Endothelial cell of umbilical vein (primary cell): Measurements from ENCODE around the gene RDH13. TPM values are rescaled to one million over a fixed set of nuclear protein-coding genes. Genes with fewer than 3 reads are reported as not detected.

ENCODE experiments used
- BruUV-seq: library from RNA; stranded (reverse); fragments of 400-500 nt; replicated peaks from 2 replicates; lab custom pipeline; 2021; lab: Mats Ljungman, UMichigan
- CTCF ChIA-PET: fragments of 300-600, 350-600 bp; sonication (Branson Sonifier 250); formaldehyde crosslinking; loops from one replicate; lab custom pipeline; 2021; ENCODE audit warnings: antibody characterized with exemption, inconsistent platforms; lab: Charles Lee
- POLR2A ChIA-PET: fragments of 300-600, 350-600 bp; sonication (Branson Sonifier 250); formaldehyde crosslinking; loops from one replicate; lab custom pipeline; 2021; ENCODE audit warnings: antibody characterized with exemption, inconsistent platforms; lab: Charles Lee
- DNase-seq: peaks from one replicate; pipeline ENCODE4 v3.0.0-alpha.2; 2011; ENCODE audit warnings: low read depth, low spot score
- FAIRE-seq: peaks from 2 replicates; lab custom pipeline; 2011; peaks lifted over from hg19 to GRCh38; lab: Jason Lieb, UNC
- H2AFZ ChIP-seq: 2 replicates; pipeline ENCODE4 v1.6.0; 2012; ENCODE audit warnings: low read depth, low read length, control low read depth, inconsistent platforms
- H3K27ac ChIP-seq: 2 replicates; pipeline ENCODE4 v1.5.1; 2011; ENCODE audit warnings: low read depth, mild to moderate bottlenecking, control low read depth, low read length, moderate library complexity; ENCODE audit not compliant: insufficient read depth
- H3K27me3 ChIP-seq, 2 experiments: 2 replicates each; pipeline versions ENCODE4 v1.6.0 to v1.6.1; 2011; ENCODE audit warnings: low read length in 2 of 2, mixed read lengths in 1 of 2; ENCODE audit not compliant: control insufficient read depth in 2 of 2, insufficient read depth in 2 of 2
- H3K36me3 ChIP-seq, 2 experiments: 2 replicates in 1 of 2; 3 replicates in 1 of 2; pipeline ENCODE4 v1.5.1; 2011; ENCODE audit warnings: low read length in 2 of 2, mild to moderate bottlenecking in 1 of 2, moderate library complexity in 1 of 2; ENCODE audit not compliant: control insufficient read depth in 2 of 2, insufficient read depth in 2 of 2; ENCODE audit errors: extremely low read depth in 1 of 2
- H3K4me1 ChIP-seq: 3 replicates; pipeline ENCODE4 v1.5.1; 2011; ENCODE audit warnings: mild to moderate bottlenecking, low read length; ENCODE audit not compliant: control insufficient read depth, insufficient read depth; ENCODE audit errors: extremely low read depth
- H3K4me2 ChIP-seq: 2 replicates; pipeline ENCODE4 v1.6.1; 2011; ENCODE audit warnings: low read length, control low read depth, mixed read lengths; ENCODE audit not compliant: insufficient read depth
- H3K4me3 ChIP-seq, 3 experiments: fragments of 200-600 bp in 1 of 3; sonication (generic), shearing (Covaris generic) in 1 of 3; replicated peaks in 1 of 3; 2 replicates each; pipeline ENCODE4 v1.5.1; 2011 to 2016; ENCODE audit warnings: control low read depth in 3 of 3, low read length in 3 of 3, mild to moderate bottlenecking in 2 of 3, inconsistent platforms in 1 of 3, low read depth in 1 of 3, moderate library complexity in 1 of 3; ENCODE audit not compliant: insufficient read depth in 1 of 3
- H3K79me2 ChIP-seq: 2 replicates; pipeline ENCODE4 v1.6.0; 2012; ENCODE audit warnings: low read length, inconsistent platforms; ENCODE audit not compliant: control insufficient read depth, insufficient read depth
- H3K9ac ChIP-seq: replicated peaks from 2 replicates; pipeline ENCODE3; 2011; ENCODE audit warnings: low read length, control low read depth; ENCODE audit not compliant: insufficient read depth; ENCODE audit errors: extremely low read depth
- H3K9me1 ChIP-seq: replicated peaks from 3 replicates; pipeline ENCODE4 v1.6.0; 2011; ENCODE audit warnings: mild to moderate bottlenecking, low read length; ENCODE audit not compliant: control insufficient read depth, insufficient read depth; ENCODE audit errors: extremely low read depth
- H3K9me3 ChIP-seq: replicated peaks from 2 replicates; pipeline ENCODE4 v1.5.1; 2012; ENCODE audit warnings: low read length, inconsistent platforms; ENCODE audit not compliant: control insufficient read depth, insufficient read depth
- H4K20me1 ChIP-seq: replicated peaks from 2 replicates; pipeline ENCODE3; 2011; ENCODE audit warnings: mild to moderate bottlenecking, low read length; ENCODE audit not compliant: control insufficient read depth, insufficient read depth; ENCODE audit errors: extremely low read depth
- EZH2 ChIP-seq: IDR thresholded peaks from 2 replicates; pipeline ENCODE4 v1.6.1; 2012; ENCODE audit warnings: borderline replicate concordance, low read depth, mild to moderate bottlenecking, moderate library complexity, low read length, inconsistent platforms; ENCODE audit not compliant: severe bottlenecking
- FOS ChIP-seq: IDR thresholded peaks from 2 replicates; pipeline ENCODE4 v1.6.1; 2011; ENCODE audit warnings: mild to moderate bottlenecking, low read length, moderate library complexity, borderline replicate concordance; ENCODE audit not compliant: insufficient read depth
- GATA2 ChIP-seq: IDR thresholded peaks from 2 replicates; pipeline ENCODE4 v1.7.0; 2011; ENCODE audit warnings: low read depth, mild to moderate bottlenecking, moderate library complexity, mixed read lengths, low read length; ENCODE audit not compliant: insufficient read length, insufficient read depth
- JUN ChIP-seq: IDR thresholded peaks from 2 replicates; pipeline ENCODE4 v1.6.1; 2011; ENCODE audit warnings: borderline replicate concordance, low read depth; ENCODE audit not compliant: insufficient read length, insufficient read depth
- MYC ChIP-seq: IDR thresholded peaks from one replicate; pipeline ENCODE4 v1.6.1; 2011; ENCODE audit warnings: mild to moderate bottlenecking, low read depth, low read length
- POLR2A ChIP-seq: IDR thresholded peaks from 2 replicates; pipeline ENCODE4 v1.6.1; 2012; ENCODE audit warnings: low read depth, mild to moderate bottlenecking, control low read depth, low read length
- POLR2AphosphoS5 ChIP-seq: IDR thresholded peaks from 2 replicates; pipeline ENCODE4 v1.6.1; 2012; ENCODE audit warnings: low read depth, mild to moderate bottlenecking, control low read depth, low read length, moderate library complexity; ENCODE audit not compliant: insufficient read depth
- dilution Hi-C: fragments of 300-500 bp; cut with MboI; formaldehyde crosslinking; loops from one replicate; pipeline ENCODE4 v1.15.0; 2019; ENCODE audit warnings: low sequenced_read_pairs; ENCODE audit not compliant: extremely low pct_ligation_motif_present
- intact Hi-C: fragments of 100-400 bp; cut with micrococcal nuclease; formaldehyde crosslinking; loops from one replicate; pipeline ENCODE4 v1.10.0; 2022
- polyA plus RNA-seq, 4 experiments: library from polyadenylated mRNA; depleted of rRNA in 3 of 4; stranded (reverse) in 3 of 4; unstranded in 1 of 4; fragments of >200 nt; gene quantifications; 2 replicates each; pipeline versions ENCODE4 v1.2.1 to v1.2.3, GENCODE V29; 2011 to 2012; ENCODE audit warnings: missing spikeins in 1 of 4
- total RNA-seq: library from RNA; stranded (reverse); gene quantifications from 2 replicates; pipeline ENCODE4 v1.2.3, GENCODE V29; 2021
- TF ChIP-seq, protein P1 (sequence below): IDR thresholded peaks from 2 replicates; pipeline ENCODE4 v1.6.1; 2011; ENCODE audit not compliant: insufficient read depth, insufficient read length
- TF ChIP-seq, protein P2 (sequence below), 2 donors: IDR thresholded peaks; 1 replicate in 1 of 2; 2 replicates in 1 of 2; pipeline ENCODE4 v1.5.1; 2011; ENCODE audit warnings: low read length in 2 of 2, mild to moderate bottlenecking in 2 of 2, moderate library complexity in 2 of 2, control low read depth in 1 of 2, inconsistent platforms in 1 of 2, low read depth in 1 of 2; ENCODE audit not compliant: insufficient read depth in 1 of 2; ENCODE audit errors: extremely low read depth in 1 of 2

The RDH13 gene
- total and polyA plus RNA-seq, 2 donors (not counting 3 experiments of a cell fraction or from before 2014, with no cell fraction given), result 8.7 to 19.6 TPM

DNA sequence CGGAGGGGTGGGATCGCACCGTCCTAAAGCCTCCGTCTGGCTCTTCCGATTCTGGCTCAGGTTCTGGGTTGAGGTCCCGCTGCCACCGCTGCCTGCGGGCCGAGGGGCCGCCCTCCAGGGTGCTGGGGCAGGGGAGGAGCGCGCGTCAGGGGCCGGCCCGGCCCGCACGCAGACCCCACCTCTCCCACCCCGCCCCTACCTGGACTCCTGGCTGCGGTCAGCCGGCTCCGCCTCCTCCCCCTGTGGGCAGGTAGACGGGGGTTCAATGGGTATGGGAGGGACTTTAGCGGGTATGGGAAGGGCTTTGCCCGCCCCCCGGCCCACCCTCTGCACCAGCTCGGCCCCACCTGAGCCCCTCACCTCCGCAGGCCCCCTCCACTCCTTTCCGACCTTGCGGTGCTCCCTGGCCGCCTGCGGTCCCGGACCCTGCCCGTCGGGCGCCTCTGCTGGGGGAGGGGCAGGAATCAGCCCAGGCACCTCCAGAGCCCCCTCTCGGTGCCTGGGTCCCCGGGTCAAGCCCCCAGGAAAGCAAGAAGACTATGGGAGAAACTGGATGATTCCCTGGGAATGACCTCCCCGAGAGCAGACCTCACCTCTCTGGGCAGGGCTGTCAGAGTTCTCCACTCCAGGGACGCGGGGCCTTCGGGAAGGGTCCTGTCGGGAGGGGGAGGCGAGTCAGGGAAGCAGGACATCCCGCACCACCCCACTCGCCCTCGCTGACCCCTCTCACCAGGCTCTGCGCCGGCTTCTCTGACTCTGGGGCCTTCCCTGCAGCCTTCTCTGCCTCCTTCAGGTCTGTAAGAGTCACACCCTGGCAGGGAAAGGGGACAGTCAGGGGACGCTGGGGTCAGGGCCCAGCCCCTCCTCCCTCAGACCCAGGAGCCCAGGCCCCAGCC is 29.7 kb upstream of the RDH13 start:
- Histone ChIP-seq H3K4me1 (peaks cover 12% of the 10 kb centered on the region), H3K4me3 (no peak overlapping the region), H3K9me3 (no peaks in the 10 kb centered on the region), H4K20me1 (no peaks in the 10 kb centered on the region), H3K27ac (no peak overlapping the region), H2AFZ (no peak overlapping the region), H3K79me2 (peaks cover 5% of the 10 kb centered on the region), H3K9ac (no peak overlapping the region), H3K36me3 (peaks cover 2 to 33% of the 10 kb centered on the region in 2 experiments), H3K9me1 (no peaks in the 10 kb centered on the region), H3K27me3 (no peaks in the 10 kb centered on the region), H3K4me2 (no peak overlapping the region)
- dilution Hi-C loops, result no loop called here
- no peak for FAIRE-seq
- no peak for DNase-seq
- intact Hi-C loops, result no loop called here
- TF ChIP-seq MYC, result no peak
- TF ChIP-seq, protein P1, sequence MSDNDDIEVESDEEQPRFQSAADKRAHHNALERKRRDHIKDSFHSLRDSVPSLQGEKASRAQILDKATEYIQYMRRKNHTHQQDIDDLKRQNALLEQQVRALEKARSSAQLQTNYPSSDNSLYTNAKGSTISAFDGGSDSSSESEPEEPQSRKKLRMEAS, result no peak
- BruUV-seq, result no TSS peak
- ChIA-PET CTCF (no interaction called here), POLR2A (no interaction called here)

DNA sequence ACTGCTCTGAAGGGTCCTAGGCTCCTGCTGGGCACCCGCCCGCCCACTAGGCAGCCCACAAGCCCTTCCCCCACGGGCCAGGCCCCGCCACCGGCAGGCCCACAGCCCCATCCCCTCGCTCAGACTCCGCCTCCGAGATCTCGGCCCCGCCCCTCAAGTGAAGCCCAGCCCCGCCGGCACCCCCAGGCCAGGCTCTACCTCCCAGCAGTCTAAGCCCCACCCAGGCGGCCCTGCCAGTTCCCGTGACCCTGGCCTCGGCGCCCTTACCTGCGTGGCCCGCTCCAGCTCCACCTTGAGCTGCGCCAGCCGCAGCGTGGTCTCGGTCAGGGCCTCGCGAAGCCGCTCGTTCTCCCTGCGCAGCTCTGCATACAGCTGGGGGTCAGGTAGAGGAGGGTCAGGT is 29.0 kb upstream of the RDH13 start:
- Histone ChIP-seq H3K4me3 (no peak overlapping the region), H3K27ac (no peak overlapping the region), H4K20me1 (no peaks in the 10 kb centered on the region), H3K36me3 (peaks cover 2 to 33% of the 10 kb centered on the region in 2 experiments), H3K27me3 (no peaks in the 10 kb centered on the region), H3K4me2 (no peak overlapping the region), H2AFZ (no peak overlapping the region), H3K9ac (no peak overlapping the region), H3K9me3 (no peaks in the 10 kb centered on the region), H3K79me2 (peaks cover 5% of the 10 kb centered on the region), H3K4me1 (peaks cover 13% of the 10 kb centered on the region), H3K9me1 (no peaks in the 10 kb centered on the region)
- intact Hi-C loops (no loop called here), dilution Hi-C loops (no loop called here)
- ChIA-PET POLR2A (interaction anchor here (0.7 kb wide), 1 partner anchor 316 kb away, joined by 5 read pairs; no protein-coding TSS in a partner anchor), CTCF (no interaction called here)
- no TSS peak for BruUV-seq
- DNase-seq (no peak), FAIRE-seq (no peak)
- TF ChIP-seq GATA2 (no peak), FOS (no peak), EZH2 (no peak), POLR2A (no peak), POLR2AphosphoS5 (no peak), JUN (no peak), MYC (no peak)
- TF ChIP-seq, protein P1, result no peak
- TF ChIP-seq, protein P2, sequence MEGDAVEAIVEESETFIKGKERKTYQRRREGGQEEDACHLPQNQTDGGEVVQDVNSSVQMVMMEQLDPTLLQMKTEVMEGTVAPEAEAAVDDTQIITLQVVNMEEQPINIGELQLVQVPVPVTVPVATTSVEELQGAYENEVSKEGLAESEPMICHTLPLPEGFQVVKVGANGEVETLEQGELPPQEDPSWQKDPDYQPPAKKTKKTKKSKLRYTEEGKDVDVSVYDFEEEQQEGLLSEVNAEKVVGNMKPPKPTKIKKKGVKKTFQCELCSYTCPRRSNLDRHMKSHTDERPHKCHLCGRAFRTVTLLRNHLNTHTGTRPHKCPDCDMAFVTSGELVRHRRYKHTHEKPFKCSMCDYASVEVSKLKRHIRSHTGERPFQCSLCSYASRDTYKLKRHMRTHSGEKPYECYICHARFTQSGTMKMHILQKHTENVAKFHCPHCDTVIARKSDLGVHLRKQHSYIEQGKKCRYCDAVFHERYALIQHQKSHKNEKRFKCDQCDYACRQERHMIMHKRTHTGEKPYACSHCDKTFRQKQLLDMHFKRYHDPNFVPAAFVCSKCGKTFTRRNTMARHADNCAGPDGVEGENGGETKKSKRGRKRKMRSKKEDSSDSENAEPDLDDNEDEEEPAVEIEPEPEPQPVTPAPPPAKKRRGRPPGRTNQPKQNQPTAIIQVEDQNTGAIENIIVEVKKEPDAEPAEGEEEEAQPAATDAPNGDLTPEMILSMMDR (IDR thresholded peaks at IDR 0.05; ENCODE audit: extremely low read depth in 1 of 2, insufficient read depth in 1 of 2, low read depth in 1 of 2, low read length in 2 of 2), result no peak
